Left ventricle myocardium superior (tissue), 1 donor: ENCODE measurements around the gene ERICH2. TPM values are rescaled to one million over a fixed set of nuclear protein-coding genes. Genes with fewer than 3 reads are reported as not detected.
"Not testable (repeated sequence)": the region's sequence is repeated elsewhere in the genome, so short reads cannot be mapped to it uniquely, and the experiment has no call there.

Experiments used
- ATAC-seq: fragments of 200-7000 bp; cut with Tn5 transposase; one replicate; pipeline ENCODE4 v1.9.1; 2020; ENCODE audit warnings: mild to moderate bottlenecking, moderate library complexity
- DNase-seq: peaks from one replicate; pipeline ENCODE4 v3.0.0-alpha.2; 2020
- intact Hi-C: fragments of 100-400 bp; cut with micrococcal nuclease; formaldehyde crosslinking; loops from one replicate; pipeline ENCODE4 v1.11.0; 2022
- long read RNA-seq: library from polyadenylated mRNA; unstranded; transcript quantifications from one replicate; pipeline ENCODE4 v2.0.0, GENCODE V29; 2021
- total RNA-seq: library from RNA; stranded (reverse); fragmentation: NEBNext Ultra II Directional; extraction: Animal tissue kit (Norgen Biotek cat#: 25700); gene quantifications from one replicate; pipeline ENCODE4 v1.2.1, GENCODE V29; 2021
- donor health status: DM: no; HTN: yes; CAD: no; lungs with severe emphysema.

Gene ERICH2, protein sequence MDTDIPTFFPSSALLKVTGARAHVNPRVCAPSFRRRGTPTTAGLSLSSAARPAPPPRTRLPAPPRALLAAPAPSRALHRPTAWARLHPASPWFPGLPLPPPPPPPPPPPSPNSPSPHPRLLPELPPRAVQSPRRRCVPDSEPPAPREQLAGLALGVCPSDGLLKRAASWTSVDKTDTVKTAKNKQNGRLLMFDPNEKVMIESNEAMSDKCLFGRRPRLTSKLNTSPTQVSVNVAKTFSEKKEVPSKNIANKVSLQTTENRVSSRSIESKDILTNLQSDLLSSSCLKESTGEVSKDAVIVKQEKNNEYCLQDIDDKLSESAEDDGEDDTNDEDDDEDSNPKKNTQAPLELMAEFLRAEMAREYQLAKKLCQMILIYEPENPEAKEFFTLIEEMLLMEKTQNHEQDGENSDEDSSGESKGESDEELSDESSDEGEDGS
- total RNA-seq, result 1.2 TPM
- long read RNA-seq, partial matches to known transcripts, result 1 of 2 reads
- long read RNA-seq, other reads (novel, unspliced or antisense), result 1 of 2 reads

DNA sequence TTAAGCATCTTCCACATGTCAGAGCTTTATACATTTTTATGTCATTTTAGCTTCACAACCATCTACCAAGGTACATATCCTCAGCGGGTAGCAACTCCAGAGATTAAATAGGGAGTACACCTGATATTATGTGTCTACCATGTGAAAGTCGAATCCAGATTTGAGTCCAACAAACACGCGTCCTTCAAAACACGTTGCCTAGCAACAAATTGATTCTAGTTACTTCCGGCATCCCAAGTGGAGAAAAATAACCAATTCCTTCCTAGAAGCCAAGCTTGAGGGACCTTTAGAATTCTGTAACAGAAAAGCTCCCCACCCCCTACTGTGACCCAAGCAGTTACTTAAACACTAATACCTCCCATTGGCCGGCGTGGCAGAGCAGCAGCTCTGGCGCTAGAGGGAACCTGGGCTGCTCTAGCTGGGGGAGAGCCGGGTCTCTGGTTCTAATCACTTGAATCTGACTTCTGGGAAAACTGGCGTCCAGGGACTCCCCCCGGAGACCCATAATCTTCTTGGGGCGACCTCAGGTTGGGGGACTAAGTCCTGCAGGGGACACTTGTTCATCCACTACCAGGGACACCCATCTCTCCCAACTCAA lies at the start of gene ERICH2:
ERICH2 (plus strand) TSS at position 371 of the 598 bp plus-strand sequence. CDS start 304 bp downstream, outside the sequence.
- peak; percentile 60 for DNase-seq
- intact Hi-C loops, result no loop called here

DNA sequence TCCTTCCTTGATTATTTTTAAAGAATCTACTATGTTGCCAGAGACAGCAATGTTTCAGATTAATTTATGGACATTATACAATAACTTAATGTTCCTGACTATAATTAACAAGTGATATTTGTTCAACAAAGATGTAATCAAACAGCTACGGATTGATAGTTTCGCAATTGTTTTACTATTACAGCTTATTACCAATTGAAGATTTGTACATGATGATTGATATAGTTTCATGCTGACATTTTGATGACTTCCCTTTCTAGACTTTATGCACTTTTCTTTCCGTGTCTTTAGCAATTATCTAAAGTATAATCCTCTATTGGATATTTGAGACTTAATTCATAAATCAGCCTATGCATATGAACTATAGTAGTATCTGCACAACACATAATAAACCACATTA lies 48.5 kb upstream of the ERICH2 start:
- DNase-seq (no peak), ATAC-seq (no peak)
- intact Hi-C loops, result no loop called here

More for the DNA sequence above, at the start of gene ERICH2:
- peak; percentile 83 for ATAC-seq

DNA sequence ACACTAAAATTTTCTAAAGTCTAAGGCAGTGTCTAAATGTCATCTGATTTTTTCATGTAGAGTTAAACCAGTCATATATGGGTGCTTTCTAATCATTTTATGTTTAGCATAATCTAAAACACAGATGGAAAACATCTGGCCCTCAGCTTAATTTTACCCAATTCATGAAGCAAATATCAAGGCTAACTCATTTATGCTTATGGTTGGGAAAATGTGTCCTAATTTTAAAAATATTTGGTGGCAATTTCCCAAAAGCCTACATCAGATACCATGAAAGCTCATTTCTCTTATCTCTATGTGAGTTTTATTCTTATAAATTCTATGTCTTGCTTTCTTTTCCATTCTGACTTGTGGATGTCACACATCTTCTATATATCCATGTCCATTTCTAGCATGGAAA lies 47.9 kb upstream of the ERICH2 start:
- DNase-seq, result no peak
- intact Hi-C loops, result no loop called here
- no peak for ATAC-seq

DNA sequence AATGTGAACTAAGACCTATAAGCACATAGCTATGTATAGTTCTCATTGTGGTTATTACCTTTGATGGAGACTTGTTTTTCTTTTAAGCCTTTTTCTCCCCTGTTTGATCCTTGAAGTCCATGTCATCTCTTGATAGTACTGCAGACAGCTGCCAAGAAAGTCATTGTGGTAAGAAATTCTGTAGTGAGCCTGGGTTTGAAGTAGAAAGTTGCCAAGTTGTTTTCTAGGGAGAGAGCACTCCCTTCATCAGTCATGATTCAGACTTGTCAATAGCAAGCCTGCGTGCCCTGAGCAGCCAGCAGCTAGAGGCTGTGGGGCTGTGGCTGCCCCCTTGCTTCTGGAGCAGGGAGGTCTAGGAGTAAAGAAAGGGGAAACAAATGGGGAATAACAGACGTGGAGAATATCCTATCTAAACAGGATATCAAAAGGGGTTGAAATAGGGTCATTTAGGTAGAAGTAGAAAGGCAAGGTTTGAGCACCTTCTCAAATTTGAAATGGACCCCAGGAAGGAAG lies 46.7 kb upstream of the ERICH2 start:
- no peak for ATAC-seq
- intact Hi-C loops, result no loop called here
- no peak for DNase-seq

DNA sequence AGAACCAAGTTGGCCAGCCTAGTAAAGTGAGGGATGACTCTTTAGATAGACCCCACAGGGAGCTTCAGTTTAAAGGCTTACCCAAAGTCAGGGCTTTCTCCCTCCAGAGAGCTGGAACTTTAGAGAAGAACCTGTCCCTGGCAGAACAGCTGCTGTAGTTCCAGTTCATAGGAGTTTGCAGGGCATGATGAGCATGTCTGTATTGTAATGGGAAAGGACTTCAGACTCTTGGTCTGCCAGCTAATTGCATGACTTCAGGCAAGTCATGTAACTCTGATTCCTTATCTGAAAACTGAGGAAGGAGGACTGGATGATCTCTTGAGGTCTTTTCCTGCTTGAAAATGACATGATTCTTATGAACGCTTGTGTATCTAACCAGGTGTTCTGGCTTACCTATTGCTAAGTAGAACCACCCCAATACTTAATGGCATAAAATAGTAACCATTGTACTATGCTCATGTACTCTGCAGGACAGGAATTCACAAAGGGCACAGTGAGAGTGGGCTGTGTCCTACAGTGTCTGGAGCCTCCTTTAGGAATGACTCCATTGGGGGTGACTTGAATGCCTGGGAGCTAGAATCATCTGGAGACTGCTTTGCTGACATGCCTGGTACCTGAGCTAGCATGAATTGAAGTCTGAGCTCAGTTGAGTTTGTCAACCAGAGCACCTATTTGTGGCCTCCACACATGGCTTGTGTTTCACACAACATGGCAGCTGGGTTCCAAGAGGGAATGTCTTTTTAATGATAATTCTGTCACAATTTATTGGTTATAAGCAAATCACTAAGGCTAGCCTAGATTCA lies 36.2 kb upstream of the ERICH2 start:
- intact Hi-C loops, result no loop called here
- DNase-seq (no peak), ATAC-seq (no peak)

DNA sequence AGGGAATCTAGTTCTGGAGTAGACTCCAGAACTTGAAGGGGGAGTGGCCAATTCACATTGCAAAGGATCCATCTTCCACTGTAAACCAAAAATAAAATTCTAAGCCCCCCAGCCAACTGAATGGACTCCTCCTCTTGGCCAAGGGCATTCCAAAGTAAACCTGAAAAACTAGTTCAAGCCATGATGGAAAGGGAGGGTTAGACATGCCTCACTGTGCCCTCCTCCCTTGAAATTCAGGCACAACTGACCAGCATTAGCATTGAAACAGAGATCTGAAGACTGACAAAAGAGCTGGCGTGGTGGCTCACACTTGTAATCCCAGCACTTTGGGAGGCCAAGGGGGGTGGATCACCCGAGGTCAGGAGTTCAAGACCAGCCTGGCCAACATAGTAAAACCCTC lies 35.6 kb upstream of the ERICH2 start:
- intact Hi-C loops, DNase-seq, ATAC-seq: not testable (repeated sequence)

DNA sequence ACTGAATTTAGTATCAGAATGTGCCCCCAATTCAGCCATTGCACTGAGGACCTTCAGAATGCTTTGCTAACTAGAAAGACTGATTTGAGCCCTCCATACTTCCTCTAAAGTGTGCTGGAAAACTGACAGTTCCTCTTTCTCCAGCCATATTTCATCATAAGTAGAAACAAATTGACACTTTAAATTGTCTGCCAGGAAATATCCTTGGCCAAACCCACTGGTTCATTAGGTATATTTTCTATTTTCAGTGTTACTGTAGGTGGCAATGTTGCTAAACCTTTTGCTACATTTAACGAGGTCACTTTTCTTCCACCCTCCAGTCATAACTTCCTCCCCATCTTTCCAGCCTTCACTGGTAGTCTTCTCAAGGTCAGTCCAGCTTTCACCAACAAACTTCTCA lies 33.5 kb upstream of the ERICH2 start:
- DNase-seq (no peak), ATAC-seq (no peak)
- intact Hi-C loops, result no loop called here

DNA sequence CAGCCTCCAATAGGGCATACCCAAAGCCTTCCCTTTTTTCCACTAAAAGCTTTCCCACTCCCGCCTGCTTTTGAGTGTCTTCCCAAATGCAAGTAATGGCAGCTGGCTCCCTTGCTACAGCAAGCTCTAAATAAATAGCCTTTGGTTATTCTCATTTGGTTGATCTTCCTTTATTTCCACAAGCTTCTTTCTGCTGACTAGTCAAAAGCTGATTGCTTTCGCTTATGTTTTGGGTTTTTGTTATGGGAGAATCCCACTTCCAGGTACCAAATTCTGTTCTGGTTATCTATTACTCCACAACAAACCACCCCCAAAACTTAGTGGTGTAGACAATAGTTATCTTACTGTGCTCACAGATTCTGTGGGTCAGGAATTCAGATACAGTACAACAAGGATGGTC lies 32.8 kb upstream of the ERICH2 start:
- no peak for DNase-seq
- ATAC-seq, result no peak
- intact Hi-C loops, result no loop called here

DNA sequence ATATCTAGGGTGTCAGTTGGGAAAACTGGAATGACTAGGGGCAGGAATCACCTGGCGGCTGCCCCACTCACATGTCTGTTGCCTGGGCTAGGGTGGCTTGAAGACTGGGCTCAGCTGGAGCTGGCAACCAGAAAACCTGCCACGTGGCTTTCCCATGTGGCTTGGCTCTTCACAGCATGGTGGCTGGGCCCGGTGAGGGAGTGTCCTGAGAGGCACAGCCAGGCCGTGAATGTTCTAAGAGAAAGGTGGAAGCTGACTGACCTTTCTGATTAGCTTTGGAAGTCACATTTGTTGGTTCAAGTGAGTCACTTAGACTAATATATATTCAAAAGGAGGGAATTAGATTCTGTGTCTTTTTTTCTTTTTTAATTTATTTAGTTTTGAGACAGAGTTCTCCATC lies 32.4 kb upstream of the ERICH2 start:
- DNase-seq (no peak), ATAC-seq (no peak)
- intact Hi-C loops, result no loop called here

DNA sequence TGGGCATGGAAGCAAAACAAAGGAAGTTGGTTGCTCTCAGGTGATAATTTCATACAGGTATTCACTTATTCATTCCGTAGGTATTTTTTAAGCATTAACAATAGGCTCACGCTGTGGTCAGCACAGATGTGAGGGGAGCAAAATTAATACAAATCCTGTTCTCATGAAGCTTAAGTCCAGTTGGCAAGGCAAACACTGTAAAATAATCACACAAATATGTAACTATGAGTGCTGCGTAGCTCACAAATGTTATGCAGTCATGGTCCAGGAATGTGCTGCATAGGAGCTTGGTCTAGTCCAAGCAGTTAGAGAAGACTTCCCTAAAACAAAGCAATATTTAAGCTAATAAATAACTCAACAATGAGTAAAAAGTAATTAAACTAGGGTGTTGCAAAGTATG lies 31.1 kb upstream of the ERICH2 start:
- ATAC-seq (no peak), DNase-seq (no peak)
- intact Hi-C loops, result no loop called here

DNA sequence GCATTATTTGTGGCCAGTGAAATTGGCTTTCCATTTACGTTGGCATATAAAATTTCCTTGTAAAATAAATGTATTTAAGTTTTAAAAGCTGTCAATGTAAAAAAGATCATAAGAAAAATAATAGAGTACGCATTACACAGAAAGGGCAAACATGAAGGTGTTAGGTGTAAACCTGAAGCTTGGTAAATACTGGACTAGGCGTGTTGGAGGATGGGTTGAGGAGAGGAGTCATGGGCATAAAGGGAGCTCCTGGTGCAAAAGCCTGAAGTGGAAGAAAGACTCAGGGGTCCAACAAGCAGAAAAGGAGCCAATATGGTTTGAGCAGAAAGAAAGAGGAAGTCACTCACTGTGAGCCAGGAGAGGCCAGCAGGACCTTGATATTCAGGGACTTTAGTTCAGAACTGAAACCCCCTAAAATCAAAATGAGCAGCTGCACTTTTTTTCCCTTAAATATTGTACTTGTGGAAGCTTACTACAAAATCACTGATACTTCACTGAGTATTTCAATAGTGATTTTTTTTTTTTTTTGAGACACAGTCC lies 30.6 kb upstream of the ERICH2 start:
- DNase-seq (no peak), ATAC-seq (no peak)
- intact Hi-C loops, result no loop called here

DNA sequence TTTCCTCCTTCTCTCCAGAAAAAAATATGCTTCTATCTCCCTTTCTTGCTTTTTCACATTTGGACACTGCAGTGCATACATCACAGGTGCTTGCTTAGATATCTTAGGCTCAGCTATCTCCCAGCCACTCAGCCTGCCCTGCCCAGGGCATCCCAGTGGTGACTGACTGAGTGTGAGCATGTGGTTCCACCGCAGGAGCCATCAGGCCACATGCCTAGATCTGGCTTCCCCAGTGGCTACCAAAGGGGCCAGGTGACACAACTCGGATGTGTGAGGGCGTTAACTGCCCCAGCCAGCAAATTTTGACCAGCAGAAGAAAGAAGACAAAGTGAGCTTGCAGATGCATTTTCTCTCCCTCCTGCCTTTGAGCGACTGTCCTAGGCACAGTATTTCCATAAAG lies 29.5 kb upstream of the ERICH2 start:
- ATAC-seq, result no peak
- DNase-seq, result no peak

DNA sequence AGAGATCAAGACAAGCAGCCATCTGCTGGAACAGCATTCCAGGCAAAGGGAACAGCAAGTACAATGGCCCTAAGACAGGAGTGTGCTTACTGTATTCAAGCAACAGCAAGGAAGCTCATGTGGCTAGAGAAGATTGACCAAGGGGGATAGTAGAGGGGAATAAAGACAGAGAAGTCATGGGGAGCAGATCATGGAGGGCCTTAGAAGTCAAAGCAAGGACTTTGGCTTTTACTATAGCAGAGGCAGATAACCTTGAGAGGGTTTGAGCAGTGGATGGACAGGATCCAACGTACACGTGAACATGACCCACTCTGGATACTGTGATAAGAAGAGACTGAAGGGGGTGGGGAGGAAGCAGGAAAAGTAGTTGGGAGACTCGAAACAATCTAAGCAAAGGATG lies 28.2 kb upstream of the ERICH2 start:
- intact Hi-C loops, result no loop called here
- DNase-seq, result no peak
- no peak for ATAC-seq

More for the DNA sequence above, 29.5 kb upstream of the ERICH2 start:
- intact Hi-C loops, result no loop called here

DNA sequence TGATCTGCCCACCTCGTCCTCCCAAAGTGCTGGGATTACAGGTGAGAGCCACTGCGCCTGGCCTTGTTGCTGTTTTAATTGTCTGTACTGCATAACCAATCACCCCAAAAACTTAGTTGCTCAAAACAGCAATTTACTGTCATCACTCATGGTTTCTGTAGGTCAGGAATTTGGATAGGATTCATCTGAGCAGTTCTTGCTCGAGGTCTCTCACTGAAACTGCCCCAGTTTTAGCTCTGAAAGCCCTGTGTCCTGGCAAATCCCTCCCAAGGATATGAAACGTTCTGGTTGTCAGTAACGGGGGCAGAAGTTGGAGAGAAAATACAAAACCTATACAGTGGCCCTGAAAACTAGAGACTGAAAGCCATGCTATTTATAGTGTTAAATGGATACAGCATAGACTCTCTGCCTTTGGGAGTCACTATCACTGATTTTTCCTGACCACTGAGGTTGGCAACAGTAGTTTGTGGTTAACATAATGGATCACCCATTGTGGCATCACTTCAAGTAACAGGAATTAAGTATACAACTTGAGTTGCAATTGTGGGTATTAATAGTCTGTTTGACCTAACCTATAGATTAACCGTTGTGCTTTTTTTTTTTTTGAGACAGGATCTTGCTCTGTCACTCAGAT lies 27.2 kb upstream of the ERICH2 start:
- DNase-seq, result no peak
- ATAC-seq, result no peak
- intact Hi-C loops, result no loop called here

DNA sequence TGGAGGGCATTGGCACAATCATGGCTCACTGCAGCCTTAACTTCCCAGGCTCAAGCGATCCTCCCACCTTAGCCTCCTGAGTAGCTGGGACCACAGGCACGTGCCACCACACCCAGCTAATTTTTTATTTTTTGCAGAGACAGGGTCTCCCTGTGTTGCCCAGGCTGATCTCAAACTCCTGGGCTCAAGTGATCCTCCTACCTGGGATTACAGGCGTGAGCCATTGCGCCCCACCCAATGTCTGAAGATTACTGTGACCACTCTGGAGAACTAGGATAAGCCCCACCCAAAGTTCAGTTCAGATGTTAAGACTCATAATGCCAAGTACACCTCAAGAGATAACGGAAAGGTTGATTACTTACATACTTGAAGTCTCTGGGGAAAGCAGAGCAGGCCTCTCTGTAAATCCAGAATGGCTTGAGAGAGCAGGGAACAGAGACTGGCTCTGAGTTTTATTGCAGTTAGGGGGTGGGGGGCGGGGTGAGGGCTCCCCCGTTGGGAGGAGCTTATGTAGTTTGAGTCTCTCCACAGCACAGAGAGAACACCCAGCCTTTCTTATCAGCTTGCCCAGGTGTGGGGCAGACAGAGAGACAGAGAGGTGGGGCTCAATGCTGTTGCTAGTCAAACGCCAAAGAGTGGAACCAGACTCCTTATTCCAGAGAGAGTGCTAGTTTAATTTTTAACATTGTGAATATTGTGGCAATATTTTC lies 26.5 kb upstream of the ERICH2 start:
- intact Hi-C loops, result no loop called here
- DNase-seq (no peak), ATAC-seq (no peak)

DNA sequence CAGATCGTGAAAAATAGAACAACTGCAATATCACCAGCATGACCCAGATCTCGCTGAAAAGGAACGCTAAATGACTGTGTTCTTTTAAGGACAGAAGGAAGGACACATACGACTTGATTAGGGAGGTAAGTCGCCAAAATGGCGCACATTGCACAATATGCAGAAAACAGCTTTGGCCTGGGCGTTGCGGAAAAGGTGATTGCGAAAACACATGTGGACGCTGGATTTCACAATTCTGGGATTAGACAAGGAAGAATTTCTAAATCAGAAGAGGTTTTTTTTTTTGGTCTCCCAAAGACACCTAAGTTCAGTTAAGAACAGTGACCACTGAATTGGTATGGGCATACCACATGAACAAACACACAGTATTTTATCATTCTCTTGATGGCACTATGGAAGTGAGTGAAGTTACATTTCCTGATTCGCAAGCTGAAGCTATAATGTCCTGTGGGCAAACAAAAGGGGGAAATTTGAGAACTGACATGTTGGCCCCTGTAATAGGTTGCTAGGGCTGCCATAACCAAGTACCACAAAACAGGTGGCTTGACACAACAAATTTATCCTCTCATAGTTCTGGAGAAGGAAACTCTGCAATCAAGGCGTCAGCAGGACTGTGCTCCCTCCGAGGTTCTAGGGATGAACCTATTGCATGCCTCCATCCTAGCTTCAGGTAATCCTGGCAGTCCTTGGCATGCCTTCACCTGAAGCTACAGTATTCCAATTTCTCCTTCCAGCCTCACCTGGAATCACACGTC lies 25.8 kb upstream of the ERICH2 start:
- ATAC-seq (no peak), DNase-seq (no peak)
- intact Hi-C loops, result no loop called here

DNA sequence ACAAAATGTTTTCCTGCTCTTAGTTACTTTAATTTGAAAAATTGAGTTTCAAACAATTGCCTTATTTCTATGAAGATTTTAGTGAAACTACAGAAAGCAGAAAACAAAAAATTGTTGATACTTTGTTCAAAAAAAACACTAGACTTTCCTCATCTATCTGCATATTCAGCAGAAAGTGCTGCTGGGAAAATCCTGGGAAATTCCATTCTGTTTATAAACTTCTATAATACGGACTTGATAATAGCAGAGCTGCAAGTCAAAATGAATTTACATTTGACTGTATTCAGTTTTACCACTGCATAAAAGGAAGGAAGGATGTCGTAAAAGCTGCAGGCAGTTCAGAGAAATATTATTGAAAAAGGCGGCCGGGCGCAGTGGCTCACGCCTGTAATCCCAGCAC lies 24.9 kb upstream of the ERICH2 start:
- no peak for ATAC-seq
- intact Hi-C loops, result no loop called here
- DNase-seq, result no peak

DNA sequence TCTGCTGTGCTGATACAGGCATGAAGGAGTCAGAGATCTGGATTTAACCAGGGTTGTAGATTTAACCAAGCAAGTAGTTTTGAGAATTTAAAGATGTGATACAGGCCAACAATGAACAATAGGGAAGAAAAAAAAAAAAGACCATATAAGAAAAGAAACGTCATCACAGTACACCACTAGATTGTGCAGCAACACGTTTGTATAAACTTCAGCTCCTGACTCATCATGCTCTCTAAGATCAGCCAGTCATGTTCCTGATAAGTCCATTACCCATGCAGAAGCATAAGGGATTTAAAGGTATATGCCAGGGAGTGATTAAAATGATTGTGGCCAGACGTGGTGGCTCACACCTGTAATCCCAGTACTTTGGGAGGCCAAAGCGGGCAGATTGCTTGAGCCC lies 22.3 kb upstream of the ERICH2 start:
- intact Hi-C loops, result no loop called here
- ATAC-seq (no peak), DNase-seq (no peak)
